Measurements from ENCODE around the gene RETREG3. TPM values are rescaled to one million over a fixed set of nuclear protein-coding genes. Genes with fewer than 3 reads are reported as not detected.

RETREG3 gene
- total and polyA plus RNA-seq, 2 of the 13 experiments (the other 11 are each of a cell fraction or from before 2014, with no cell fraction given): 47.0 to 55.8 TPM

DNA sequence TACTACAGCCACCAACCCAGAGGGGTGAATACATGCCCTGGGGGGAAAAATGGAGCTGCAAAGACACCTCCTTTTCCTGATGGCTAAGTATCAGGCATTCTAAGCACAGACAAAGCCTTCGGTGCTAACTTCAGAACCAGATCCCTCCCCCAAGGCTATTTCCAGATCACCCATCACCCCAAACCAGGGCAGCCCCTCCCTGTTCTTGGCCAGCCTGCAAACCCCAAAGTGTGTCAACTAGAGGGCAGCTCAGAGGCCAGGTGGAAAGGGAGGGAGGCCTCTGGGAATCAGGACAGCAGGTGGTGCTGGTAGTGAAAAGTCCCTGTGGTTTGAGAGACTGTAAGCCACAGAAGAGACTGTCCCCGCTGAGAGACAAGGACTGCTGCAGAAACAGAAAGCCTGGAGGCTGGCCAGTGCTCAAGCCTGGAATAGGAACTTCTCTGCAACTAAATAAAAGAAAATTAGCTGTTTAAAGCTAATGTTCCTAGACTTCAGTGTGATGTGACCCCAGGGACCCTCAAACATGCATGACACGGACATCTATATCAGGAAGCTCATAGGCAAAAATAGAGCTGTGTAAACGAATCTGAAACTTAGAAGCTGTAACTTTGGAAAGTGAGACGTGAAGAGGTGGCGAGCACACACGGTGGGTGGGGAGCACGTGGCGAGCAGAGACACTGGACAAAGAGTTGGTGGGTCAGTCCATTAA, 9.4 kb upstream of the RETREG3 start (continued):
- TF ChIP-seq, protein P1, sequence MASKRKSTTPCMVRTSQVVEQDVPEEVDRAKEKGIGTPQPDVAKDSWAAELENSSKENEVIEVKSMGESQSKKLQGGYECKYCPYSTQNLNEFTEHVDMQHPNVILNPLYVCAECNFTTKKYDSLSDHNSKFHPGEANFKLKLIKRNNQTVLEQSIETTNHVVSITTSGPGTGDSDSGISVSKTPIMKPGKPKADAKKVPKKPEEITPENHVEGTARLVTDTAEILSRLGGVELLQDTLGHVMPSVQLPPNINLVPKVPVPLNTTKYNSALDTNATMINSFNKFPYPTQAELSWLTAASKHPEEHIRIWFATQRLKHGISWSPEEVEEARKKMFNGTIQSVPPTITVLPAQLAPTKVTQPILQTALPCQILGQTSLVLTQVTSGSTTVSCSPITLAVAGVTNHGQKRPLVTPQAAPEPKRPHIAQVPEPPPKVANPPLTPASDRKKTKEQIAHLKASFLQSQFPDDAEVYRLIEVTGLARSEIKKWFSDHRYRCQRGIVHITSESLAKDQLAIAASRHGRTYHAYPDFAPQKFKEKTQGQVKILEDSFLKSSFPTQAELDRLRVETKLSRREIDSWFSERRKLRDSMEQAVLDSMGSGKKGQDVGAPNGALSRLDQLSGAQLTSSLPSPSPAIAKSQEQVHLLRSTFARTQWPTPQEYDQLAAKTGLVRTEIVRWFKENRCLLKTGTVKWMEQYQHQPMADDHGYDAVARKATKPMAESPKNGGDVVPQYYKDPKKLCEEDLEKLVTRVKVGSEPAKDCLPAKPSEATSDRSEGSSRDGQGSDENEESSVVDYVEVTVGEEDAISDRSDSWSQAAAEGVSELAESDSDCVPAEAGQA (IDR thresholded peaks at IDR 0.05; ENCODE audit: low read depth): no peak
- TF ChIP-seq, protein P1 (CRISPR knock-in tag; IDR thresholded peaks at IDR 0.05; ENCODE audit: borderline replicate concordance): no peak
- TF ChIP-seq CBX5 (CRISPR knock-in tag; IDR thresholded peaks at IDR 0.05; ENCODE audit: borderline replicate concordance) (no peak; the same call in 1 of the 2 replicates), KLF6 (CRISPR knock-in tag; IDR thresholded peaks at IDR 0.05) (no peak), TBP (CRISPR knock-in tag; IDR thresholded peaks at IDR 0.05) (no peak), ZNF746 (CRISPR knock-in tag; IDR thresholded peaks at IDR 0.05) (no peak), ZFP37 (CRISPR knock-in tag; IDR thresholded peaks at IDR 0.05; ENCODE audit: borderline replicate concordance) (no peak), ZSCAN21 (CRISPR knock-in tag; IDR thresholded peaks at IDR 0.05; ENCODE audit: borderline replicate concordance) (no peak; the same call in 1 of the 2 replicates), ZNF343 (CRISPR knock-in tag; IDR thresholded peaks at IDR 0.05) (no peak), HCFC1 (IDR thresholded peaks at IDR 0.05; ENCODE audit: low read depth, low read length) (no peak), HOXA3 (CRISPR knock-in tag; IDR thresholded peaks at IDR 0.05) (peak; percentile 20; the same call in 1 of the 2 replicates), SRY (CRISPR knock-in tag; IDR thresholded peaks at IDR 0.05) (no peak), FOXA1 (IDR thresholded peaks at IDR 0.05) (no peak), FOXA1 (CRISPR knock-in tag; IDR thresholded peaks at IDR 0.05) (0 out of 2 replicates have a peak, but pooled peaks have one; percentile 6)
- TF ChIP-seq, protein P2, sequence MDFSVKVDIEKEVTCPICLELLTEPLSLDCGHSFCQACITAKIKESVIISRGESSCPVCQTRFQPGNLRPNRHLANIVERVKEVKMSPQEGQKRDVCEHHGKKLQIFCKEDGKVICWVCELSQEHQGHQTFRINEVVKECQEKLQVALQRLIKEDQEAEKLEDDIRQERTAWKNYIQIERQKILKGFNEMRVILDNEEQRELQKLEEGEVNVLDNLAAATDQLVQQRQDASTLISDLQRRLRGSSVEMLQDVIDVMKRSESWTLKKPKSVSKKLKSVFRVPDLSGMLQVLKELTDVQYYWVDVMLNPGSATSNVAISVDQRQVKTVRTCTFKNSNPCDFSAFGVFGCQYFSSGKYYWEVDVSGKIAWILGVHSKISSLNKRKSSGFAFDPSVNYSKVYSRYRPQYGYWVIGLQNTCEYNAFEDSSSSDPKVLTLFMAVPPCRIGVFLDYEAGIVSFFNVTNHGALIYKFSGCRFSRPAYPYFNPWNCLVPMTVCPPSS (IDR thresholded peaks at IDR 0.05): no peak
- TF ChIP-seq, protein P3, sequence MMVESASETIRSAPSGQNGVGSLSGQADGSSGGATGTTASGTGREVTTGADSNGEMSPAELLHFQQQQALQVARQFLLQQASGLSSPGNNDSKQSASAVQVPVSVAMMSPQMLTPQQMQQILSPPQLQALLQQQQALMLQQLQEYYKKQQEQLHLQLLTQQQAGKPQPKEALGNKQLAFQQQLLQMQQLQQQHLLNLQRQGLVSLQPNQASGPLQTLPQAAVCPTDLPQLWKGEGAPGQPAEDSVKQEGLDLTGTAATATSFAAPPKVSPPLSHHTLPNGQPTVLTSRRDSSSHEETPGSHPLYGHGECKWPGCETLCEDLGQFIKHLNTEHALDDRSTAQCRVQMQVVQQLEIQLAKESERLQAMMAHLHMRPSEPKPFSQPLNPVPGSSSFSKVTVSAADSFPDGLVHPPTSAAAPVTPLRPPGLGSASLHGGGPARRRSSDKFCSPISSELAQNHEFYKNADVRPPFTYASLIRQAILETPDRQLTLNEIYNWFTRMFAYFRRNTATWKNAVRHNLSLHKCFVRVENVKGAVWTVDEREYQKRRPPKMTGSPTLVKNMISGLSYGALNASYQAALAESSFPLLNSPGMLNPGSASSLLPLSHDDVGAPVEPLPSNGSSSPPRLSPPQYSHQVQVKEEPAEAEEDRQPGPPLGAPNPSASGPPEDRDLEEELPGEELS (CRISPR knock-in tag; IDR thresholded peaks at IDR 0.05): no peak
- TF ChIP-seq, protein P4, sequence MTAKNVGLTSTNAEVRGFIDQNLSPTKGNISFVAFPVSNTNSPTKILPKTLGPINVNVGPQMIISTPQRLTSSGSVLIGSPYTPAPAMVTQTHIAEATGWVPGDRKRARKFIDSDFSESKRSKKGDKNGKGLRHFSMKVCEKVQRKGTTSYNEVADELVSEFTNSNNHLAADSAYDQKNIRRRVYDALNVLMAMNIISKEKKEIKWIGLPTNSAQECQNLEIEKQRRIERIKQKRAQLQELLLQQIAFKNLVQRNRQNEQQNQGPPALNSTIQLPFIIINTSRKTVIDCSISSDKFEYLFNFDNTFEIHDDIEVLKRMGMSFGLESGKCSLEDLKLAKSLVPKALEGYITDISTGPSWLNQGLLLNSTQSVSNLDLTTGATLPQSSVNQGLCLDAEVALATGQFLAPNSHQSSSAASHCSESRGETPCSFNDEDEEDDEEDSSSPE (CRISPR knock-in tag; IDR thresholded peaks at IDR 0.05): peak; percentile 49; the same call in 1 of the 2 replicates
- TF ChIP-seq, protein P5, sequence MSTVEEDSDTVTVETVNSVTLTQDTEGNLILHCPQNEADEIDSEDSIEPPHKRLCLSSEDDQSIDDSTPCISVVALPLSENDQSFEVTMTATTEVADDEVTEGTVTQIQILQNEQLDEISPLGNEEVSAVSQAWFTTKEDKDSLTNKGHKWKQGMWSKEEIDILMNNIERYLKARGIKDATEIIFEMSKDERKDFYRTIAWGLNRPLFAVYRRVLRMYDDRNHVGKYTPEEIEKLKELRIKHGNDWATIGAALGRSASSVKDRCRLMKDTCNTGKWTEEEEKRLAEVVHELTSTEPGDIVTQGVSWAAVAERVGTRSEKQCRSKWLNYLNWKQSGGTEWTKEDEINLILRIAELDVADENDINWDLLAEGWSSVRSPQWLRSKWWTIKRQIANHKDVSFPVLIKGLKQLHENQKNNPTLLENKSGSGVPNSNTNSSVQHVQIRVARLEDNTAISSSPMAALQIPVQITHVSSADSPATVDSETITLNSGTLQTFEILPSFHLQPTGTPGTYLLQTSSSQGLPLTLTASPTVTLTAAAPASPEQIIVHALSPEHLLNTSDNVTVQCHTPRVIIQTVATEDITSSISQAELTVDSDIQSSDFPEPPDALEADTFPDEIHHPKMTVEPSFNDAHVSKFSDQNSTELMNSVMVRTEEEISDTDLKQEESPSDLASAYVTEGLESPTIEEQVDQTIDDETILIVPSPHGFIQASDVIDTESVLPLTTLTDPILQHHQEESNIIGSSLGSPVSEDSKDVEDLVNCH (CRISPR knock-in tag; IDR thresholded peaks at IDR 0.05): no peak

Data from HepG2 (cell line).